ENCODE measurements around the gene BMP5. TPM values are rescaled to one million over a fixed set of nuclear protein-coding genes. Genes with fewer than 3 reads are reported as not detected.

BMP5 gene
- total and polyA plus RNA-seq, 2 of the 8 experiments (the other 6 are each of a cell fraction or from before 2014, with no cell fraction given) = 0.02 TPM; not detected in 1

GRCh38 chr6:55820696-55821095 lies 54.7 kb downstream of the BMP5 start:
- H3K14ac ChIP-seq (ENCODE audit: insufficient read length) = no peak overlapping the region
- no peaks in the 10 kb centered on the region for H3K79me1 ChIP-seq (ENCODE audit: low read depth, low read length)
- H3K23ac ChIP-seq (ENCODE audit: insufficient read length) = no peak overlapping the region
- H4K20me1 ChIP-seq (replicated peaks in 1 of 2; ENCODE audit: control insufficient read depth in 1 of 2, insufficient read depth in 2 of 2, low read length in 2 of 2) = no peaks in the 10 kb centered on the region
- H3K18ac ChIP-seq (ENCODE audit: extremely low read depth, low read length) = no peak overlapping the region
- ChIA-PET CTCF (ENCODE audit: partially characterized antibody) (no interaction called here), POLR2A (ENCODE audit: partially characterized antibody) (no interaction called here)
- no peak overlapping the region for H2AFZ ChIP-seq (ENCODE audit: low read length)
- DNase-seq (ENCODE audit: low read depth in 1 of 2, low spot score in 2 of 2) (no peak), FAIRE-seq (no peak)
- no peak overlapping the region for H3K4me2 ChIP-seq (ENCODE audit: insufficient read depth in 1 of 2, low read depth in 2 of 2, low read length in 2 of 2)
- H3K4ac ChIP-seq (replicated peaks; ENCODE audit: insufficient read length, low read depth, low read length) = no peak overlapping the region
- no peak overlapping the region for H2BK15ac ChIP-seq (ENCODE audit: low read length)
- no peak overlapping the region for H4K8ac ChIP-seq (ENCODE audit: extremely low read depth, insufficient read depth, low read length)
- no peak overlapping the region for H2AK5ac ChIP-seq (ENCODE audit: low read depth, low read length)
- TF ChIP-seq FOSL1 (IDR thresholded peaks at IDR 0.05; ENCODE audit: insufficient read depth, low read depth, low read length) (no peak), SRF (IDR thresholded peaks at IDR 0.05; ENCODE audit: low read depth, low read length) (no peak), RBBP5 (IDR thresholded peaks at IDR 0.05; ENCODE audit: borderline replicate concordance, low read depth, low read length) (no peak), PHF8 (conservative IDR thresholded peaks at IDR 0.05; ENCODE audit: low read depth, low read length) (no peak), BCL11A (IDR thresholded peaks at IDR 0.05; ENCODE audit: low read depth in 2 of 2, low read length in 2 of 2) (no peak), CEBPB (IDR thresholded peaks at IDR 0.05; ENCODE audit: low read depth, low read length) (no peak), JUND (IDR thresholded peaks at IDR 0.05; ENCODE audit: low read length) (no peak), GTF2F1 (IDR thresholded peaks at IDR 0.05; ENCODE audit: borderline replicate concordance, low read depth, low read length) (no peak), YY1 (IDR thresholded peaks at IDR 0.05; ENCODE audit: low read depth, low read length) (no peak), CREB1 (IDR thresholded peaks at IDR 0.05) (no peak)
- TF ChIP-seq, protein P1, sequence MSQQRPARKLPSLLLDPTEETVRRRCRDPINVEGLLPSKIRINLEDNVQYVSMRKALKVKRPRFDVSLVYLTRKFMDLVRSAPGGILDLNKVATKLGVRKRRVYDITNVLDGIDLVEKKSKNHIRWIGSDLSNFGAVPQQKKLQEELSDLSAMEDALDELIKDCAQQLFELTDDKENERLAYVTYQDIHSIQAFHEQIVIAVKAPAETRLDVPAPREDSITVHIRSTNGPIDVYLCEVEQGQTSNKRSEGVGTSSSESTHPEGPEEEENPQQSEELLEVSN (IDR thresholded peaks at IDR 0.05) = no peak
- TF ChIP-seq, protein P2, sequence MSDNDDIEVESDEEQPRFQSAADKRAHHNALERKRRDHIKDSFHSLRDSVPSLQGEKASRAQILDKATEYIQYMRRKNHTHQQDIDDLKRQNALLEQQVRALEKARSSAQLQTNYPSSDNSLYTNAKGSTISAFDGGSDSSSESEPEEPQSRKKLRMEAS (IDR thresholded peaks at IDR 0.05) = no peak
- H3K9ac ChIP-seq (replicated peaks in 1 of 4; ENCODE audit: extremely low read depth in 1 of 4, low read depth in 3 of 4, low read length in 3 of 4) = no peak overlapping the region
- no peaks in the 10 kb centered on the region for H3K9me3 ChIP-seq (ENCODE audit: insufficient read depth in 2 of 2, low read depth in 1 of 2, low read length in 1 of 2)
- no peaks in the 10 kb centered on the region for H3K79me2 ChIP-seq (ENCODE audit: control insufficient read depth in 1 of 2, insufficient read depth in 2 of 2, low read length in 2 of 2)
- H4K91ac ChIP-seq (replicated peaks; ENCODE audit: insufficient read length, low read length) = no peak overlapping the region
- 88% methylated on average over 1 of the region's 1 CpG; no CpG with 5 or more reads in 1 of the 2 experiments for WGBS, 2 experiments (ENCODE audit: extremely low coverage in 1 of 2, insufficient coverage in 1 of 2, insufficient read length in 1 of 2, insufficient replicate concordance in 2 of 2, low coverage in 1 of 2, low lambda C conversion rate in 2 of 2, missing lambda C conversion rate in 1 of 2)
- H3K27ac ChIP-seq (ENCODE audit: low read depth, low read length) = no peak overlapping the region
- no peak overlapping the region for H4K5ac ChIP-seq (ENCODE audit: insufficient read length, low read depth, low read length)
- no peaks in the 10 kb centered on the region for H3K36me3 ChIP-seq (ENCODE audit: control insufficient read depth in 2 of 4, insufficient read depth in 4 of 4, low read length in 3 of 4)
- H2BK12ac ChIP-seq (ENCODE audit: low read depth, low read length) = no peak overlapping the region
- H3K27me3 ChIP-seq (replicated peaks in 1 of 4; ENCODE audit: control insufficient read depth in 3 of 4, extremely low read depth in 1 of 4, insufficient read depth in 3 of 4, low read length in 3 of 4) = no peaks in the 10 kb centered on the region
- no peaks in the 10 kb centered on the region for H3K4me1 ChIP-seq (replicated peaks in 1 of 4; ENCODE audit: control insufficient read depth in 3 of 4, insufficient read depth in 4 of 4, low read length in 3 of 4)
- H2BK20ac ChIP-seq (ENCODE audit: low read length) = no peak overlapping the region
- H3K56ac ChIP-seq (replicated peaks; ENCODE audit: insufficient read length, low read depth, low read length) = no peak overlapping the region
- H3K23me2 ChIP-seq (ENCODE audit: low read depth, low read length) = no peaks in the 10 kb centered on the region
- no peak overlapping the region for H3K4me3 ChIP-seq (ENCODE audit: extremely low read depth in 1 of 4, insufficient read depth in 2 of 4, low read depth in 3 of 4, low read length in 4 of 4)
- no peak overlapping the region for H2BK5ac ChIP-seq (ENCODE audit: low read depth, low read length)
- no peak overlapping the region for H2BK120ac ChIP-seq (replicated peaks; ENCODE audit: low read depth, low read length)
